B cell (primary cell): Measurements from ENCODE around the gene RAD23B. TPM values are rescaled to one million over a fixed set of nuclear protein-coding genes. Genes with fewer than 3 reads are reported as not detected.
A peak's percentile ranks its signal among the peaks of the same experiment; 100 is the strongest.

ENCODE experiments used
- ATAC-seq: fragments of 200-7000 bp; cut with Tn5 transposase; one replicate; pipeline ENCODE4 v1.10.0; 2021; ENCODE audit warnings: low read depth, mild to moderate bottlenecking, moderate number of reproducible peaks, moderate library complexity
- CTCF ChIA-PET: fragments of 350-600 bp; sonication (Branson Sonifier 250); formaldehyde crosslinking; loops from one replicate; lab custom pipeline; 2021; ENCODE audit warnings: antibody characterized with exemption, inconsistent platforms; lab: Charles Lee
- POLR2A ChIA-PET: fragments of 350-600 bp; sonication (Branson Sonifier 250); formaldehyde crosslinking; loops from one replicate; lab custom pipeline; 2021; ENCODE audit warnings: antibody characterized with exemption; lab: Charles Lee
- DNase-seq: peaks from one replicate; pipeline ENCODE4 v3.0.0; 2013
- H2AFZ ChIP-seq: 2 replicates; pipeline ENCODE4 v1.6.1; 2012; ENCODE audit warnings: mild to moderate bottlenecking, low read depth, low read length; ENCODE audit not compliant: insufficient read depth, poor library complexity, severe bottlenecking
- H3K27ac ChIP-seq, 2 donors: 1 replicate in 1 of 2; 2 replicates in 1 of 2; pipeline ENCODE4 v1.5.1; 2012 to 2013; ENCODE audit warnings: low read length in 2 of 2, mild to moderate bottlenecking in 2 of 2, moderate library complexity in 1 of 2
- H3K27me3 ChIP-seq, 4 experiments: fragments of 200-600 bp in 1 of 4; sonication (generic) in 1 of 4; replicated peaks in 1 of 4; 1 replicate in 2 of 4; 2 replicates in 2 of 4; pipeline versions ENCODE4 v1.6.1 to v1.7.0; 2013 to 2016; ENCODE audit warnings: low read length in 3 of 4, mild to moderate bottlenecking in 2 of 4, mixed read lengths in 1 of 4, moderate library complexity in 1 of 4; ENCODE audit not compliant: insufficient read depth in 4 of 4, control insufficient read depth in 3 of 4; ENCODE audit errors: control extremely low read depth in 1 of 4
- H3K36me3 ChIP-seq, 2 experiments: replicated peaks in 1 of 2; 1 replicate in 1 of 2; 2 replicates in 1 of 2; pipeline versions ENCODE4 v1.6.1 to v1.7.1; 2013; ENCODE audit warnings: low read length in 1 of 2; ENCODE audit not compliant: insufficient read depth in 2 of 2, control insufficient read depth in 1 of 2; ENCODE audit errors: control extremely low read depth in 1 of 2, extremely low read depth in 1 of 2
- H3K4me1 ChIP-seq, 2 donors: fragments of 200-600 bp in 1 of 2; sonication (generic) in 1 of 2; 1 replicate in 1 of 2; 2 replicates in 1 of 2; pipeline versions ENCODE4 v1.5.1 to v1.6.1; 2013 to 2017; ENCODE audit warnings: low read length in 2 of 2; ENCODE audit not compliant: control insufficient read depth in 2 of 2, insufficient read depth in 2 of 2
- H3K4me2 ChIP-seq: replicated peaks from 2 replicates; pipeline ENCODE3; 2012; ENCODE audit warnings: mild to moderate bottlenecking, low read depth, low read length; ENCODE audit not compliant: poor library complexity, severe bottlenecking
- H3K4me3 ChIP-seq, 5 experiments: fragments of 200-600 bp in 1 of 5; sonication (generic) in 1 of 5; 1 replicate in 3 of 5; 2 replicates in 2 of 5; pipeline versions ENCODE4 v1.5.1 to v1.7.0; 2011 to 2016; ENCODE audit warnings: low read length in 4 of 5, mild to moderate bottlenecking in 4 of 5, low read depth in 2 of 5, control low read depth in 1 of 5, moderate library complexity in 1 of 5; ENCODE audit not compliant: insufficient read depth in 1 of 5; ENCODE audit errors: control extremely low read depth in 1 of 5, extremely low read depth in 1 of 5
- H3K79me2 ChIP-seq: fragments of 200-600 bp; sonication (generic); one replicate; pipeline ENCODE4 v1.6.0; 2016; ENCODE audit warnings: low read length; ENCODE audit not compliant: control insufficient read depth, insufficient read depth
- H3K9ac ChIP-seq: fragments of 200-600 bp; sonication (generic); 2 replicates; pipeline ENCODE4 v1.6.1; 2017; ENCODE audit warnings: mild to moderate bottlenecking, low read length, moderate library complexity
- H3K9me3 ChIP-seq, 3 donors: one replicate each; pipeline versions ENCODE4 v1.6.1 to v1.7.1; 2013; ENCODE audit warnings: low read length in 2 of 3; ENCODE audit not compliant: control insufficient read depth in 2 of 3, insufficient read depth in 1 of 3; ENCODE audit errors: control extremely low read depth in 1 of 3
- H4K20me1 ChIP-seq: 2 replicates; pipeline ENCODE4 v1.6.0; 2012; ENCODE audit warnings: mild to moderate bottlenecking, low read length; ENCODE audit not compliant: insufficient read depth, control insufficient read depth, poor library complexity, severe bottlenecking
- H3K27ac Mint-ChIP-seq: one replicate; pipeline ENCODE4 v1.8.0; 2021; ENCODE audit warnings: mixed read lengths
- H3K27me3 Mint-ChIP-seq: one replicate; pipeline ENCODE4 v1.8.0; 2021; ENCODE audit warnings: mixed read lengths
- H3K4me1 Mint-ChIP-seq: one replicate; pipeline ENCODE4 v1.8.0; 2021; ENCODE audit warnings: mixed read lengths
- H3K4me3 Mint-ChIP-seq: one replicate; pipeline ENCODE4 v1.8.0; 2021; ENCODE audit warnings: mixed read lengths
- H3K9me3 Mint-ChIP-seq: one replicate; pipeline ENCODE4 v1.8.0; 2022; ENCODE audit warnings: mixed read lengths; ENCODE audit not compliant: insufficient read depth
- EZH2 ChIP-seq: IDR thresholded peaks from 2 replicates; pipeline ENCODE4 v1.6.1; 2012; ENCODE audit warnings: borderline replicate concordance, low read depth, mild to moderate bottlenecking, moderate library complexity, low read length; ENCODE audit not compliant: insufficient read depth, poor library complexity, severe bottlenecking
- WGBS: methylation state at CpG from one replicate; pipeline ENCODE4 v1.1.5; 2013; ENCODE audit warnings: missing lambda C conversion rate; ENCODE audit not compliant: insufficient coverage; 5-methylcytosine and 5-hydroxymethylcytosine counted together
- intact Hi-C: fragments of 100-400 bp; cut with micrococcal nuclease; formaldehyde crosslinking; loops from one replicate; pipeline ENCODE4 v1.10.0; 2022
- polyA plus RNA-seq: library from polyadenylated mRNA; depleted of rRNA; stranded (reverse); fragments of >200 nt; gene quantifications from 2 replicates; pipeline ENCODE4 v1.2.3, GENCODE V29; 2012
- total RNA-seq, 2 donors: library from RNA; stranded (reverse); fragments of 120-200 nt in 1 of 2; gene quantifications; 1 replicate in 1 of 2; 2 replicates in 1 of 2; pipeline versions ENCODE4 v1.2.3 to v1.2.4, GENCODE V29; 2013 to 2022
- TF ChIP-seq, protein P1 (sequence below): fragments of 200-600 bp; IDR thresholded peaks from one replicate; pipeline ENCODE4 v1.8.0; 2022; ENCODE audit warnings: antibody characterized with exemption, mild to moderate bottlenecking

RAD23B gene
- total and polyA plus RNA-seq, 2 donors (not counting 1 experiment from before 2014, with no cell fraction given): 36.8 to 78.2 TPM

DNA sequence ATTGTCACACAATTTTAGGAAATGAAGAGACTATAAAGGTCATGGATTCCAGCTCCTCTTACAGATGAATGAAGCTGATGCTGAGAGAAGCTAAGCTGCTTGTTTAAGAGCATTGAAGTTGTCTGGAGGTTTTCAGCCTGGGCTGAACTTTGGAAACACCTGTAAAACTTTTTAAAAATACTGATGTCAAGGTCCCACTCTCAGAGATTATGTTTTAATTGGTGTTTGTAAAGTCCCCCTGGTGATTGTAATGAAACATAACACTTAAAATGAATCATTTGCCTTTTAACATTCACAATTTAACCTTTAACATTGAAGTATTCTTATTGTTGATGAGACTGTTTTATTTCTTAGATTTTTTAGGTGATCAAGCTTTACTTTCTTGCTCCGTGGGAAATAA is 16.4 kb downstream of the RAD23B start:
- H3K4me3 ChIP-seq: no peak overlapping the region
- ChIA-PET CTCF (interaction anchor here (0.9 to 9.5 kb wide), 6 partner anchors 11 to 59 kb away, joined by 3 to 71 read pairs (median 4); no protein-coding TSS in a partner anchor), POLR2A (no interaction called here)
- WGBS: no CpG with 5 or more reads among the region's 1 CpG
- peaks cover 92% of the 10 kb centered on the region for H3K79me2 ChIP-seq
- no peak overlapping the region for H3K4me2 ChIP-seq
- H3K27me3 Mint-ChIP-seq: no peaks in the 10 kb centered on the region
- no peaks in the 10 kb centered on the region for H3K9me3 Mint-ChIP-seq
- H3K27ac Mint-ChIP-seq: no peak overlapping the region
- H3K36me3 ChIP-seq: peaks cover 3 to 7% of the 10 kb centered on the region in 2 experiments
- no peaks in the 10 kb centered on the region for H3K27me3 ChIP-seq
- ATAC-seq (no peak), DNase-seq (peak; percentile 24)
- peaks cover 43% of the 10 kb centered on the region for H3K4me1 Mint-ChIP-seq
- peak overlapping the region in 1 of 2 donors; percentile 29 for H3K27ac ChIP-seq
- no peak overlapping the region for H2AFZ ChIP-seq
- intact Hi-C loops: loop anchor here (1.0 to 5.0 kb wide), 3 partner anchors 15 to 60 kb away; no protein-coding TSS in a partner anchor
- no peak overlapping the region for H3K4me3 Mint-ChIP-seq
- no peaks in the 10 kb centered on the region for H3K9me3 ChIP-seq
- TF ChIP-seq, protein P1, sequence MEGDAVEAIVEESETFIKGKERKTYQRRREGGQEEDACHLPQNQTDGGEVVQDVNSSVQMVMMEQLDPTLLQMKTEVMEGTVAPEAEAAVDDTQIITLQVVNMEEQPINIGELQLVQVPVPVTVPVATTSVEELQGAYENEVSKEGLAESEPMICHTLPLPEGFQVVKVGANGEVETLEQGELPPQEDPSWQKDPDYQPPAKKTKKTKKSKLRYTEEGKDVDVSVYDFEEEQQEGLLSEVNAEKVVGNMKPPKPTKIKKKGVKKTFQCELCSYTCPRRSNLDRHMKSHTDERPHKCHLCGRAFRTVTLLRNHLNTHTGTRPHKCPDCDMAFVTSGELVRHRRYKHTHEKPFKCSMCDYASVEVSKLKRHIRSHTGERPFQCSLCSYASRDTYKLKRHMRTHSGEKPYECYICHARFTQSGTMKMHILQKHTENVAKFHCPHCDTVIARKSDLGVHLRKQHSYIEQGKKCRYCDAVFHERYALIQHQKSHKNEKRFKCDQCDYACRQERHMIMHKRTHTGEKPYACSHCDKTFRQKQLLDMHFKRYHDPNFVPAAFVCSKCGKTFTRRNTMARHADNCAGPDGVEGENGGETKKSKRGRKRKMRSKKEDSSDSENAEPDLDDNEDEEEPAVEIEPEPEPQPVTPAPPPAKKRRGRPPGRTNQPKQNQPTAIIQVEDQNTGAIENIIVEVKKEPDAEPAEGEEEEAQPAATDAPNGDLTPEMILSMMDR: peak; percentile 65
- TF ChIP-seq EZH2: no peak
- peaks cover 77% of the 10 kb centered on the region for H4K20me1 ChIP-seq
- H3K4me1 ChIP-seq: peaks cover 5 to 25% of the 10 kb centered on the region in 2 donors
- H3K9ac ChIP-seq: no peak overlapping the region

DNA sequence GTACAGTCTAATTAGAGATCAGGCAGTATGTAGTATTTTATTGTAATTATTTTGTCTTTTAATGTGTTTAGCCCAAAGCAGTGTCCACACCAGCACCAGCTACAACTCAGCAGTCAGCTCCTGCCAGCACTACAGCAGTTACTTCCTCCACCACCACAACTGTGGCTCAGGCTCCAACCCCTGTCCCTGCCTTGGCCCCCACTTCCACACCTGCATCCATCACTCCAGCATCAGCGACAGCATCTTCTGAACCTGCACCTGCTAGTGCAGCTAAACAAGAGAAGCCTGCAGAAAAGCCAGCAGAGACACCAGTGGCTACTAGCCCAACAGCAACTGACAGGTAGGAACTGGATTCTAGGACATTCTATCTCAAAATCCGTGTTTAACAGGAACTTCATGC is 23.2 kb downstream of the RAD23B start:
- ChIA-PET POLR2A (no interaction called here), CTCF (interaction anchor here (1.3 to 1.7 kb wide), 2 partner anchors 35 to 67 kb away, joined by 6 to 8 read pairs; no protein-coding TSS in a partner anchor)
- TF ChIP-seq EZH2: no peak
- TF ChIP-seq, protein P1: no peak
- no peaks in the 10 kb centered on the region for H3K27me3 Mint-ChIP-seq
- Histone ChIP-seq H3K9me3 (no peaks in the 10 kb centered on the region), H3K4me1 (no peaks in the 10 kb centered on the region), H3K27ac (no peak overlapping the region), H3K9ac (no peak overlapping the region), H3K79me2 (peaks cover 76% of the 10 kb centered on the region), H4K20me1 (peaks cover 43% of the 10 kb centered on the region), H2AFZ (no peak overlapping the region), H3K4me3 (no peak overlapping the region), H3K27me3 (no peaks in the 10 kb centered on the region), H3K36me3 (peaks cover 9 to 57% of the 10 kb centered on the region in 2 experiments), H3K4me2 (no peak overlapping the region)
- DNase-seq: no peak
- intact Hi-C loops: no loop called here
- no peaks in the 10 kb centered on the region for H3K9me3 Mint-ChIP-seq
- WGBS: 100% methylated on average over 1 of the region's 2 CpGs
- no peak overlapping the region for H3K27ac Mint-ChIP-seq
- H3K4me1 Mint-ChIP-seq: peaks cover 11% of the 10 kb centered on the region
- H3K4me3 Mint-ChIP-seq: no peak overlapping the region
- no peak for ATAC-seq
